ENCODE data around the gene PTK6. TPM values are rescaled to one million over a fixed set of nuclear protein-coding genes. Genes with fewer than 3 reads are reported as not detected.

The PTK6 gene
- total and polyA plus RNA-seq, 2 donors (not counting 1 experiment from before 2014, with no cell fraction given) = 0.86 to 2.3 TPM

DNA sequence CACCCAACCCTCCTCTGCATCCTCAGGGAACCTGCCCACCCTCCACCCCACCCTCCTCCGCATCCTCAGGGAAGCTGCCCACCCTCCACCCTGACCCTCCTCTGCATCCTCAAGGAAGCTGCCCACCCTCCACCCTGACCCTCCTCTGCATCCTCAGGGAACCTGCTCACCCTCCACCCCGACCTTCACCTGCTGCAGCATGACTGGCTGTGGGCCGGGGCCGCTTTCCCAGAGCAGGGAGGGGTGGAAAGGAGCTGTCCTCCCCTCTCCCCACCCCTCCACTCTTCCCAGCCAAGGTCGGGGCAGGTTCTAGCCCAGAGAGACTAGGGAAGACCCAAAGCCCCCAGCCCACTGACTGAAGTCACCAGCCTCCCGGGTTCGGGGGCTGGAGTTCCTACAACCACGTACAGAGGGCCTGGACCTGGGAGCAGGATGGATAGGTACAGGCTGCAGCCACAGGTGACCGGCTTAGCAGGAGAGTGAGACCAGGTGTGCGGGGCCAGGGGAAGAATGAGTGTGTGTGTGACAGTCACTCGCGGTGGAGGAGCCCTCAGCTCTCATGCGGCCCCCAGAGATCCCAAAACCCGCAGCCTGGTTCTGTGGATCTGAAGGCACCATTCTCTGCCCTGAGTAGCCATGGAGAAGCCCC, 49.9 kb downstream of the PTK6 start:
- Mint-ChIP-seq H3K4me1 (peaks cover 1% of the 10 kb centered on the region), H3K27ac (no peak overlapping the region), H3K27me3 (peaks cover 18% of the 10 kb centered on the region), H3K9me3 (ENCODE audit: insufficient read depth) (peaks cover 2% of the 10 kb centered on the region), H3K4me3 (no peak overlapping the region)
- Histone ChIP-seq H3K4me1 (ENCODE audit: control insufficient read depth in 2 of 2, insufficient read depth in 2 of 2, low read length in 2 of 2) (peaks cover 0 to 5% of the 10 kb centered on the region in 2 donors), H3K9me3 (ENCODE audit: control extremely low read depth in 1 of 3, control insufficient read depth in 2 of 3, insufficient read depth in 1 of 3, low read length in 2 of 3) (peaks cover 0 to 21% (median 0%) of the 10 kb centered on the region in 3 donors), H3K27me3 (replicated peaks in 1 of 4; ENCODE audit: control extremely low read depth in 1 of 4, control insufficient read depth in 3 of 4, insufficient read depth in 4 of 4, low read length in 3 of 4) (peaks cover 0 to 43% (median 6%) of the 10 kb centered on the region in 4 experiments), H2AFZ (ENCODE audit: insufficient read depth, low read depth, low read length, poor library complexity, severe bottlenecking) (no peak overlapping the region), H3K4me2 (replicated peaks; ENCODE audit: low read depth, low read length, poor library complexity, severe bottlenecking) (no peak overlapping the region), H4K20me1 (ENCODE audit: control insufficient read depth, insufficient read depth, low read length, poor library complexity, severe bottlenecking) (no peaks in the 10 kb centered on the region), H3K9ac (ENCODE audit: low read length) (no peak overlapping the region), H3K36me3 (replicated peaks in 1 of 2; ENCODE audit: control extremely low read depth in 1 of 2, control insufficient read depth in 1 of 2, extremely low read depth in 1 of 2, insufficient read depth in 2 of 2, low read length in 1 of 2) (no peaks in the 10 kb centered on the region), H3K4me3 (ENCODE audit: control extremely low read depth in 1 of 5, extremely low read depth in 1 of 5, insufficient read depth in 1 of 5, low read depth in 2 of 5, low read length in 4 of 5) (no peak overlapping the region), H3K27ac (ENCODE audit: low read length in 2 of 2) (no peak overlapping the region), H3K79me2 (ENCODE audit: control insufficient read depth, insufficient read depth, low read length) (no peaks in the 10 kb centered on the region)
- POLR2A ChIA-PET = no interaction called here
- DNase-seq = no peak
- no peak for ATAC-seq (ENCODE audit: low read depth)
- CTCF ChIA-PET = no interaction called here
- intact Hi-C loops (cut with micrococcal nuclease) = no loop called here
- WGBS (ENCODE audit: insufficient coverage) = 71% methylated on average over 11 of the region's 14 CpGs
- TF ChIP-seq EZH2 (IDR thresholded peaks at IDR 0.05; ENCODE audit: borderline replicate concordance, insufficient read depth, low read depth, low read length, poor library complexity, severe bottlenecking) = no peak
- TF ChIP-seq, protein P1, sequence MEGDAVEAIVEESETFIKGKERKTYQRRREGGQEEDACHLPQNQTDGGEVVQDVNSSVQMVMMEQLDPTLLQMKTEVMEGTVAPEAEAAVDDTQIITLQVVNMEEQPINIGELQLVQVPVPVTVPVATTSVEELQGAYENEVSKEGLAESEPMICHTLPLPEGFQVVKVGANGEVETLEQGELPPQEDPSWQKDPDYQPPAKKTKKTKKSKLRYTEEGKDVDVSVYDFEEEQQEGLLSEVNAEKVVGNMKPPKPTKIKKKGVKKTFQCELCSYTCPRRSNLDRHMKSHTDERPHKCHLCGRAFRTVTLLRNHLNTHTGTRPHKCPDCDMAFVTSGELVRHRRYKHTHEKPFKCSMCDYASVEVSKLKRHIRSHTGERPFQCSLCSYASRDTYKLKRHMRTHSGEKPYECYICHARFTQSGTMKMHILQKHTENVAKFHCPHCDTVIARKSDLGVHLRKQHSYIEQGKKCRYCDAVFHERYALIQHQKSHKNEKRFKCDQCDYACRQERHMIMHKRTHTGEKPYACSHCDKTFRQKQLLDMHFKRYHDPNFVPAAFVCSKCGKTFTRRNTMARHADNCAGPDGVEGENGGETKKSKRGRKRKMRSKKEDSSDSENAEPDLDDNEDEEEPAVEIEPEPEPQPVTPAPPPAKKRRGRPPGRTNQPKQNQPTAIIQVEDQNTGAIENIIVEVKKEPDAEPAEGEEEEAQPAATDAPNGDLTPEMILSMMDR (IDR thresholded peaks at IDR 0.05) = no peak

DNA sequence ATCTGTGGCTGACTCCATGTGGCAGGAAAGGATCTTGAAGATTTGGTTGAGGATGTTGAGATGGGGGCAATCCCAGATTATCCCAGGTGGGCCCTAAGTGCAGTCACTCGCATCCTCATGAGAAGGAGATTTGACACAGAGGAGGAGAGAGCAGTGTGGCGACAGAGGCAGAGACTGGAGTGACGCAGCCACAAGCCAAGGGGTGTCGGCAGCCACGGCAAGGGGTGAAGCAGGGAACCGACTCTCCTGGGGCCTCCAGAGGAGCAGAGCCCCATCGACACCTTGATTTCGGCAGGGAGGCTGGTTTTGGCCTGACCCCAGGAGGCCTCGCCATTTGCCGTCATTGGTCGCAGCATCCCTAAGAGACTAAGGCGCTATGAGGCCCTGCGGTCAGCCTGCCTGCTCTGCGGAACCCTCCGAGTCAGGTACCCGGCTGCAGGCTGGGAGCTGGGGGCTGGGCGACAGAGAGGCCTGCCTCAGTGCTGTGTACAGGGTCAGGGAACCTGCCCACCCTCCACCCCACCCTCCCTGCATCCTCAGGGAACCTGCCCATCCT, 50.8 kb downstream of the PTK6 start:
- no peak overlapping the region for H3K27ac Mint-ChIP-seq

More for the DNA sequence above, 50.8 kb downstream of the PTK6 start:
- Histone ChIP-seq H3K4me1 (ENCODE audit: control insufficient read depth in 2 of 2, insufficient read depth in 2 of 2, low read length in 2 of 2) (peaks cover 0 to 5% of the 10 kb centered on the region in 2 donors), H3K9ac (ENCODE audit: low read length) (no peak overlapping the region), H3K27me3 (replicated peaks in 1 of 4; ENCODE audit: control extremely low read depth in 1 of 4, control insufficient read depth in 3 of 4, insufficient read depth in 4 of 4, low read length in 3 of 4) (peaks cover 0 to 52% (median 6%) of the 10 kb centered on the region in 4 experiments), H3K4me3 (ENCODE audit: control extremely low read depth in 1 of 5, extremely low read depth in 1 of 5, insufficient read depth in 1 of 5, low read depth in 2 of 5, low read length in 4 of 5) (no peak overlapping the region), H4K20me1 (ENCODE audit: control insufficient read depth, insufficient read depth, low read length, poor library complexity, severe bottlenecking) (no peaks in the 10 kb centered on the region), H3K9me3 (ENCODE audit: control extremely low read depth in 1 of 3, control insufficient read depth in 2 of 3, insufficient read depth in 1 of 3, low read length in 2 of 3) (peaks cover 0 to 21% (median 0%) of the 10 kb centered on the region in 3 donors), H3K36me3 (replicated peaks in 1 of 2; ENCODE audit: control extremely low read depth in 1 of 2, control insufficient read depth in 1 of 2, extremely low read depth in 1 of 2, insufficient read depth in 2 of 2, low read length in 1 of 2) (no peaks in the 10 kb centered on the region), H3K79me2 (ENCODE audit: control insufficient read depth, insufficient read depth, low read length) (no peaks in the 10 kb centered on the region), H2AFZ (ENCODE audit: insufficient read depth, low read depth, low read length, poor library complexity, severe bottlenecking) (no peak overlapping the region), H3K4me2 (replicated peaks; ENCODE audit: low read depth, low read length, poor library complexity, severe bottlenecking) (no peak overlapping the region), H3K27ac (ENCODE audit: low read length in 2 of 2) (no peak overlapping the region)
- DNase-seq (no peak), ATAC-seq (ENCODE audit: low read depth) (no peak)
- Mint-ChIP-seq H3K4me3 (no peak overlapping the region), H3K27me3 (peaks cover 19% of the 10 kb centered on the region), H3K9me3 (ENCODE audit: insufficient read depth) (no peaks in the 10 kb centered on the region), H3K4me1 (peaks cover 1% of the 10 kb centered on the region)
- WGBS (ENCODE audit: insufficient coverage) = 88% methylated on average over 17 of the region's 17 CpGs
- POLR2A ChIA-PET = no interaction called here
- intact Hi-C loops (cut with micrococcal nuclease) = no loop called here
- TF ChIP-seq, protein P1 (IDR thresholded peaks at IDR 0.05) = no peak
- TF ChIP-seq EZH2 (IDR thresholded peaks at IDR 0.05; ENCODE audit: borderline replicate concordance, insufficient read depth, low read depth, low read length, poor library complexity, severe bottlenecking) = no peak
- CTCF ChIA-PET = no interaction called here
